OCI-LY3 (cell line): ENCODE data around the gene SRP9.

Experiments
- CTCF ChIP-seq: fragments of 200-600, 300-600 bp; sonication (generic); IDR thresholded peaks from 2 replicates; pipeline ENCODE4 v1.5.1; 2014; ENCODE audit warnings: antibody characterized with exemption, low read length, low read depth
- EZH2phosphoT487 ChIP-seq: fragments of 200-600 bp; shearing (Covaris generic); IDR thresholded peaks from 2 replicates; pipeline ENCODE4 v1.6.1; 2018; ENCODE audit warnings: antibody characterized with exemption, mixed run types, low read depth

- TF ChIP-seq CTCF (no peak), EZH2phosphoT487 (no peak)
These were observed 44.4 kb upstream of the SRP9 start for GRCh38 chr1:225733254-225733653.
